GM12878 (cell line): Measurements from ENCODE around the gene SMIM28. TPM values are rescaled to one million over a fixed set of nuclear protein-coding genes. Genes with fewer than 3 reads are reported as not detected.

Experiments
- ATAC-seq: fragments of 200-7000 bp; cut with Tn5 transposase; 3 replicates; pipeline ENCODE4 v1.9.1; 2020; ENCODE audit warnings: mild to moderate bottlenecking, moderate library complexity
- BruUV-seq: library from RNA; stranded (reverse); fragments of 400-500 nt; replicated peaks from 2 replicates; lab custom pipeline; 2021; lab: Mats Ljungman, UMichigan
- CTCF ChIA-PET: fragments of 300-600 bp; sonication (Branson Sonifier 250); formaldehyde crosslinking; extraction: SDS; loops from one replicate; lab custom pipeline; 2021; ENCODE audit warnings: inconsistent platforms; lab: Yijun Ruan, JAX
- POLR2A ChIA-PET: fragments of 350-600 bp; formaldehyde crosslinking; extraction: SDS; loops from one replicate; lab custom pipeline; 2021; ENCODE audit warnings: inconsistent platforms; lab: Charles Lee
- RAD21 ChIA-PET: fragments of 300-600 bp; sonication (Branson Sonifier 250); formaldehyde crosslinking; loops from one replicate; lab custom pipeline; 2023; ENCODE audit warnings: antibody characterized with exemption; ENCODE audit not compliant: unreplicated experiment; lab: Charles Lee
- SMC1A ChIA-PET: fragments of 300-600 bp; sonication (Branson Sonifier 250); formaldehyde crosslinking; loops from one replicate; lab custom pipeline; 2023; ENCODE audit not compliant: unreplicated experiment, uncharacterized antibody; lab: Charles Lee
- DNase-seq: peaks from one replicate; pipeline ENCODE4 v3.0.0-alpha.2; 2011; ENCODE audit warnings: low read depth, low spot score
- FAIRE-seq: peaks from 3 replicates; lab custom pipeline; 2011; peaks lifted over from hg19 to GRCh38; lab: Jason Lieb, UNC
- H2AFZ ChIP-seq: 2 replicates; pipeline ENCODE4 v1.6.0; 2011; ENCODE audit warnings: low read depth, low read length, control low read depth; ENCODE audit not compliant: control insufficient read depth
- H3K27ac ChIP-seq: 2 replicates; pipeline ENCODE4 v1.5.1; 2011; ENCODE audit warnings: control low read depth; ENCODE audit not compliant: control insufficient read depth, insufficient read depth
- H3K27me3 ChIP-seq, 2 experiments: replicated peaks in 1 of 2; 2 replicates each; pipeline versions ENCODE4 v1.6.0 to v1.6.1; 2011; ENCODE audit warnings: low read length in 1 of 2; ENCODE audit not compliant: control insufficient read depth in 2 of 2, insufficient read depth in 2 of 2
- H3K36me3 ChIP-seq, 2 experiments: 2 replicates each; pipeline ENCODE4 v1.5.1; 2011; ENCODE audit warnings: low read length in 1 of 2; ENCODE audit not compliant: control insufficient read depth in 2 of 2, insufficient read depth in 2 of 2
- H3K4me1 ChIP-seq: 2 replicates; pipeline ENCODE4 v1.6.1; 2011; ENCODE audit warnings: mild to moderate bottlenecking, low read length, moderate library complexity, mixed read lengths; ENCODE audit not compliant: control insufficient read depth, insufficient read depth
- H3K4me2 ChIP-seq: 2 replicates; pipeline ENCODE4 v1.6.0; 2011; ENCODE audit warnings: control low read depth; ENCODE audit not compliant: control insufficient read depth, insufficient read depth
- H3K4me3 ChIP-seq: fragments of 200-600 bp; sonication (generic); 2 replicates; pipeline ENCODE4 v1.5.1; 2016
- H3K79me2 ChIP-seq: 2 replicates; pipeline ENCODE4 v1.6.0; 2011; ENCODE audit warnings: low read length; ENCODE audit not compliant: control insufficient read depth, insufficient read depth
- H3K9ac ChIP-seq: 2 replicates; pipeline ENCODE4 v1.8.0; 2011; ENCODE audit warnings: low read length, control low read depth, mixed read lengths; ENCODE audit not compliant: control insufficient read depth, insufficient read depth
- H3K9me3 ChIP-seq: replicated peaks from 3 replicates; pipeline ENCODE4 v1.5.1; 2011; ENCODE audit warnings: mild to moderate bottlenecking, low read length; ENCODE audit not compliant: control insufficient read depth, insufficient read depth
- H4K20me1 ChIP-seq: 2 replicates; pipeline ENCODE4 v1.6.0; 2011; ENCODE audit not compliant: control insufficient read depth, insufficient read depth
- CREB1 ChIP-seq: IDR thresholded peaks from 2 replicates; pipeline ENCODE4 v1.6.1; 2012; ENCODE audit warnings: low read depth, mild to moderate bottlenecking, inconsistent platforms
- DPF2 ChIP-seq: fragments of 450-650 bp; IDR thresholded peaks from 2 replicates; pipeline ENCODE4 v1.6.1; 2017; ENCODE audit warnings: mild to moderate bottlenecking
- FOS ChIP-seq: IDR thresholded peaks from 3 replicates; pipeline ENCODE4 v1.6.1; 2011; ENCODE audit warnings: borderline replicate concordance; ENCODE audit not compliant: insufficient read length; ENCODE audit errors: extremely low read depth
- MEF2A ChIP-seq: IDR thresholded peaks from 2 replicates; pipeline ENCODE4 v1.6.1; 2011; ENCODE audit warnings: low read depth, mild to moderate bottlenecking, low read length, moderate library complexity; ENCODE audit not compliant: insufficient read depth
- NFIC ChIP-seq: IDR thresholded peaks from 2 replicates; pipeline ENCODE4 v1.6.1; 2012; ENCODE audit warnings: low read depth, mild to moderate bottlenecking, inconsistent platforms, low read length, moderate library complexity
- POLR2AphosphoS5 ChIP-seq: IDR thresholded peaks from 2 replicates; pipeline ENCODE4 v1.6.1; 2011; ENCODE audit warnings: mild to moderate bottlenecking, low read length, inconsistent platforms
- TCF3 ChIP-seq: IDR thresholded peaks from 2 replicates; pipeline ENCODE4 v1.6.1; 2012; ENCODE audit warnings: low read depth, mild to moderate bottlenecking, low read length, borderline replicate concordance; ENCODE audit not compliant: insufficient read depth
- ZNF622 ChIP-seq: fragments of 450-650 bp; IDR thresholded peaks from 2 replicates; pipeline ENCODE4 v1.6.1; 2017; ENCODE audit warnings: mild to moderate bottlenecking, inconsistent platforms
- WGBS: methylation state at CpG from one replicate; pipeline ENCODE4 v1.1.6; 2016; ENCODE audit warnings: low lambda C conversion rate; ENCODE audit not compliant: insufficient replicate concordance, insufficient coverage; ENCODE audit errors: missing lambda C conversion rate; 5-methylcytosine and 5-hydroxymethylcytosine counted together
- in situ Hi-C: fragments of 300-500 bp; cut with MboI; formaldehyde crosslinking; loops from 9 replicates; pipeline ENCODE4 v1.14.3; 2018; ENCODE audit warnings: mixed read lengths
- intact Hi-C: fragments of 100-400 bp; cut with micrococcal nuclease; formaldehyde crosslinking; loops from one replicate; pipeline ENCODE4 v1.14.2; 2022; ENCODE audit not compliant: unreplicated experiment
- polyA plus RNA-seq, 11 experiments: library from polyadenylated mRNA; depleted of rRNA in 4 of 11; unstranded in 6 of 11; stranded (reverse) in 5 of 11; fragments of >200 nt; fragmentation: Nextera tagmentation in 4 of 11; fragmentation: Illumina TruSeq in 1 of 11; extraction: Ambion mirVana in 4 of 11; extraction: Trizol in 1 of 11; gene quantifications; 1 replicate in 1 of 11; 2 replicates in 10 of 11; pipeline versions ENCODE4 v1.2.1 to v1.2.3, GENCODE V29; 2011 to 2016; ENCODE audit warnings: inconsistent platforms in 2 of 11, missing spikeins in 2 of 11, low read depth in 1 of 11
- total RNA-seq, 4 experiments: library from RNA; depleted of rRNA in 3 of 4; stranded (reverse); fragments of >200 nt in 3 of 4; fragmentation: Illumina TruSeq in 1 of 4; extraction: Trizol in 1 of 4; gene quantifications; 2 replicates each; pipeline versions ENCODE4 v1.2.1 to v1.2.3, GENCODE V29; 2013 to 2021
- TF ChIP-seq, protein P1 (sequence below): fragments of 450-650 bp; IDR thresholded peaks from 2 replicates; pipeline ENCODE4 v1.6.1; 2016; ENCODE audit warnings: mild to moderate bottlenecking
- TF ChIP-seq, protein P2 (sequence below): fragments of 150-350 bp; IDR thresholded peaks from 2 replicates; pipeline ENCODE4 v1.6.1; 2014; ENCODE audit warnings: mild to moderate bottlenecking, low read depth, low read length

SMIM28 gene
- total and polyA plus RNA-seq, 10 of the 15 experiments (the other 5 are each of a cell fraction or from before 2014, with no cell fraction given) = not detected

DNA sequence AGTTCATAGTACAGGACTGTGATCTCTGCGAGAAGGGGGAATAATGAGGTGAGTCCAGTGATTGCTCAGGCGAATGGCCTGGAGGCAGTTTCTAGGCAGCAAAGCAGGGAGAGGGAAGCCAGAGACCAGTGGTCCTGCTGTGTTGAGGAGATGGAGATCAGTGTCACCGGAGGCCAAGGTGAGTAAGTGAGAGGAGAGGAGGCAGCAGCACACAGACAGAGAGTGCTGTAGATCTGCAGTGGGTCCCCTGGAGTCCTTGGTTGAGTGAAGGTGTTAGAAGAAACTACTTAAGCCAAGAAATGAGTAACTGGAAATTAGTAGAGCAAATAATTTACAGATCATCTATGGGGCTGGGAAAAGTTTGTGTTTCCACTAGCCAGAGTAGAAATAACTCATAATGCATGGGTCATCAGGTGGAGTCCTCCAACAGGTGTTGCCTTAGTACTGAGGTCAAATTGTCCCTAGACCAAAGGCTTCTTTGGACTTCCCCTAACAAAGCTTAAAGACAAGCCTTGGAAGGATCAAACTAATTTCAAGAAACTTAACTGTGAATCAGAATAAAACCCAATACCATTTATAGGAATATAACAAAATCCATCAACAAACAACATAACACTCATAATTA, 39.9 kb downstream of the SMIM28 start:
- ChIA-PET CTCF (interaction anchor here (0.8 kb wide), 1 partner anchor 88 kb away, joined by 3 read pairs; no protein-coding TSS in a partner anchor), RAD21 (no interaction called here), SMC1A (interaction anchor here (1.7 kb wide), 1 partner anchor 10 kb away, joined by 3 read pairs; no protein-coding TSS in a partner anchor), POLR2A (no interaction called here)
- no peak overlapping the region for H2AFZ ChIP-seq
- no peaks in the 10 kb centered on the region for H4K20me1 ChIP-seq
- peak; percentile 74 for ATAC-seq
- no peak for DNase-seq
- FAIRE-seq = no peak
- H3K4me2 ChIP-seq = no peak overlapping the region
- in situ Hi-C loops (no loop called here), intact Hi-C loops (no loop called here)
- no peak overlapping the region for H3K27ac ChIP-seq
- TF ChIP-seq NFIC (no peak), DPF2 (no peak), MEF2A (no peak), POLR2AphosphoS5 (no peak), CREB1 (no peak), ZNF622 (no peak)
- H3K9ac ChIP-seq = no peak overlapping the region
- no peak overlapping the region for H3K4me3 ChIP-seq
- H3K27me3 ChIP-seq = no peaks in the 10 kb centered on the region
- H3K9me3 ChIP-seq = no peaks in the 10 kb centered on the region; the same call in 2 of the 3 replicates
- H3K79me2 ChIP-seq = no peaks in the 10 kb centered on the region
- H3K36me3 ChIP-seq = peaks cover 0 to 2% of the 10 kb centered on the region in 2 experiments; a peak in 1 of 4 replicates
- no TSS peak for BruUV-seq
- WGBS = 65% methylated on average over 3 of the region's 3 CpGs
- no peaks in the 10 kb centered on the region for H3K4me1 ChIP-seq

DNA sequence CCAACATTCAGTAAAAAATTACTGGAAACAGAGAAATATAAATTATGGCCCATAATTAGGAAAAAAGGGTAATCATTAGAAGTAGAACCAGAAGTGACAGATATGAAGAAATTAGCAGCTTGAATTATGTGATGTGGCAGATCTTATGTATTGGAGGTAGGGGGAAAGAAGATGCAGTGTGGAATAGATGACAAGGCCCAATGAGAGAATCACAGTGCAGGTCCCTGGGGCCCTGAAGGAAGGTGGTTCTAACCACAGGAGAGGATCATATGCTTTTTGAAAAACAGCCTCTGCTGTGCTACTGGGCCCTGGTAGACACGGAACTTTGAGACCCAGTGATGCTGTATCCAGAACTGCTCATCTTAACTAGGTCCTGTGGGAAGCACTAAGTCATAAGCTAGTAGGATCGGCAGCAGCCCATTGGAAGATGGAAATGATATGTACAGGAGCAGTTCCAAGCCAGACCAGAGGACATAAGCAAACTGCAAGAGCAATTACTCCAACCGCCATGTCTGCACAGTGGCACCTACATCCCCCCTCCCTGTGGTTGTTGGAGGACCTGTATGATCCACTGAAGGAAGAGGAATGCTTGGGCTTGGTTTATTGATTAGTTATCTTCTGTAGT, 40.5 kb downstream of the SMIM28 start:
- Histone ChIP-seq H3K27ac (no peak overlapping the region), H3K9ac (no peak overlapping the region), H4K20me1 (no peaks in the 10 kb centered on the region), H3K4me1 (no peaks in the 10 kb centered on the region), H3K79me2 (no peaks in the 10 kb centered on the region), H3K27me3 (no peaks in the 10 kb centered on the region), H3K9me3 (no peaks in the 10 kb centered on the region; the same call in 2 of the 3 replicates), H2AFZ (no peak overlapping the region), H3K4me2 (no peak overlapping the region), H3K4me3 (no peak overlapping the region), H3K36me3 (peaks cover 0 to 2% of the 10 kb centered on the region in 2 experiments; a peak in 1 of 4 replicates)
- FAIRE-seq (no peak), ATAC-seq (no peak; the same call in 2 of the 3 replicates), DNase-seq (no peak)
- ChIA-PET SMC1A (interaction anchor here (1.7 kb wide), 1 partner anchor 9 kb away, joined by 3 read pairs; no protein-coding TSS in a partner anchor), CTCF (interaction anchor here (0.8 kb wide), 1 partner anchor 87 kb away, joined by 3 read pairs; no protein-coding TSS in a partner anchor), RAD21 (no interaction called here), POLR2A (no interaction called here)
- 74% methylated on average over 3 of the region's 3 CpGs for WGBS
- in situ Hi-C loops (no loop called here), intact Hi-C loops (no loop called here)
- BruUV-seq = no TSS peak
- TF ChIP-seq TCF3 = no peak
- TF ChIP-seq, protein P1, sequence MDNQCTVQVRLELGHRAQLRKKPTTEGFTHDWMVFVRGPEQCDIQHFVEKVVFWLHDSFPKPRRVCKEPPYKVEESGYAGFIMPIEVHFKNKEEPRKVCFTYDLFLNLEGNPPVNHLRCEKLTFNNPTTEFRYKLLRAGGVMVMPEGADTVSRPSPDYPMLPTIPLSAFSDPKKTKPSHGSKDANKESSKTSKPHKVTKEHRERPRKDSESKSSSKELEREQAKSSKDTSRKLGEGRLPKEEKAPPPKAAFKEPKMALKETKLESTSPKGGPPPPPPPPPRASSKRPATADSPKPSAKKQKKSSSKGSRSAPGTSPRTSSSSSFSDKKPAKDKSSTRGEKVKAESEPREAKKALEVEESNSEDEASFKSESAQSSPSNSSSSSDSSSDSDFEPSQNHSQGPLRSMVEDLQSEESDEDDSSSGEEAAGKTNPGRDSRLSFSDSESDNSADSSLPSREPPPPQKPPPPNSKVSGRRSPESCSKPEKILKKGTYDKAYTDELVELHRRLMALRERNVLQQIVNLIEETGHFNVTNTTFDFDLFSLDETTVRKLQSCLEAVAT = no peak
- no peak for TF ChIP-seq FOS
- TF ChIP-seq, protein P2, sequence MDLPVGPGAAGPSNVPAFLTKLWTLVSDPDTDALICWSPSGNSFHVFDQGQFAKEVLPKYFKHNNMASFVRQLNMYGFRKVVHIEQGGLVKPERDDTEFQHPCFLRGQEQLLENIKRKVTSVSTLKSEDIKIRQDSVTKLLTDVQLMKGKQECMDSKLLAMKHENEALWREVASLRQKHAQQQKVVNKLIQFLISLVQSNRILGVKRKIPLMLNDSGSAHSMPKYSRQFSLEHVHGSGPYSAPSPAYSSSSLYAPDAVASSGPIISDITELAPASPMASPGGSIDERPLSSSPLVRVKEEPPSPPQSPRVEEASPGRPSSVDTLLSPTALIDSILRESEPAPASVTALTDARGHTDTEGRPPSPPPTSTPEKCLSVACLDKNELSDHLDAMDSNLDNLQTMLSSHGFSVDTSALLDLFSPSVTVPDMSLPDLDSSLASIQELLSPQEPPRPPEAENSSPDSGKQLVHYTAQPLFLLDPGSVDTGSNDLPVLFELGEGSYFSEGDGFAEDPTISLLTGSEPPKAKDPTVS = no peak
